GM12891 (cell line): ENCODE measurements around the gene SNTB2.

Source experiments
- POLR2A ChIP-seq: IDR thresholded peaks from 2 replicates; pipeline ENCODE4 v1.6.1; 2011; ENCODE audit warnings: low read depth, low read length, control low read depth
- POLR2AphosphoS5 ChIP-seq: IDR thresholded peaks from 2 replicates; pipeline ENCODE4 v1.6.1; 2011; ENCODE audit warnings: low read depth, low read length, control low read depth
- SPI1 ChIP-seq: IDR thresholded peaks from 2 replicates; pipeline ENCODE4 v1.6.1; 2011; ENCODE audit warnings: low read depth, low read length, control low read depth

GRCh38 chr16:69348222-69348621 is 161.3 kb downstream of the SNTB2 start:
- no peak for TF ChIP-seq POLR2A
- TF ChIP-seq POLR2AphosphoS5: no peak
- TF ChIP-seq SPI1: no peak
